AG04450 (cell line): ENCODE data around the gene SNRPE. TPM values are rescaled to one million over a fixed set of nuclear protein-coding genes. Genes with fewer than 3 reads are reported as not detected.

Source experiments
- CTCF ChIA-PET: fragments of 300-600, 350-600 bp; formaldehyde crosslinking; extraction: SDS; loops from one replicate; lab custom pipeline; 2022; ENCODE audit warnings: antibody characterized with exemption, inconsistent platforms; lab: Charles Lee
- POLR2A ChIA-PET: fragments of 350-600 bp; formaldehyde crosslinking; extraction: SDS; loops from one replicate; lab custom pipeline; 2021; ENCODE audit warnings: antibody characterized with exemption, inconsistent platforms; lab: Yijun Ruan, JAX
- DNase-seq: peaks from one replicate; pipeline ENCODE4 v3.0.0-alpha.2; 2011; ENCODE audit warnings: low read depth, low spot score
- H3K27ac ChIP-seq: one replicate; pipeline ENCODE4 v1.5.1; 2012; ENCODE audit warnings: low read depth, low read length, control low read depth
- H3K27me3 ChIP-seq: one replicate; pipeline ENCODE4 v1.6.0; 2012; ENCODE audit warnings: low read length; ENCODE audit not compliant: control insufficient read depth, insufficient read depth
- H3K4me3 ChIP-seq: 2 replicates; pipeline ENCODE4 v1.5.1; 2011; ENCODE audit warnings: mild to moderate bottlenecking, low read depth, low read length, control low read depth
- H3K9me3 ChIP-seq: 2 replicates; pipeline ENCODE4 v1.5.1; 2012; ENCODE audit warnings: low read length; ENCODE audit not compliant: control insufficient read depth, insufficient read depth
- CTCF ChIP-seq: IDR thresholded peaks from 2 replicates; pipeline ENCODE4 v1.5.1; 2011; ENCODE audit warnings: low read depth, low read length, control low read depth, inconsistent platforms
- polyA plus RNA-seq: library from polyadenylated mRNA; depleted of rRNA; stranded (reverse); fragments of >200 nt; gene quantifications from 2 replicates; pipeline ENCODE4 v1.2.3, GENCODE V29; 2011

The SNRPE gene
- polyA plus RNA-seq, 1 experiment = 278 TPM

- Histone ChIP-seq H3K9me3 (no peaks in the 10 kb centered on the region), H3K4me3 (no peak overlapping the region), H3K27ac (no peak overlapping the region), H3K27me3 (no peaks in the 10 kb centered on the region)
- TF ChIP-seq CTCF = peak; percentile 99
- CTCF ChIA-PET = interaction anchor here (0.5 to 17.7 kb wide), 67 partner anchors 9 to 632 kb away, joined by 3 to 479 read pairs (median 4); partner anchors contain the start of genes GOLT1A, PLEKHA6 and SOX13
- DNase-seq = peak; percentile 62
- POLR2A ChIA-PET = interaction anchor here (0.6 to 1.5 kb wide), 7 partner anchors 55 to 259 kb away, joined by 3 to 5 read pairs (median 4); partner anchors contain the start of gene SOX13
Measured at GRCh38 chr1:203871114-203871880, 9.9 kb downstream of the SNRPE start.

GRCh38 chr1:203873094-203873493 lies 11.7 kb downstream of the SNRPE start:
- POLR2A ChIA-PET = interaction anchor here (1.2 kb wide), 1 partner anchor 53 kb away, joined by 4 read pairs; no protein-coding TSS in a partner anchor
- TF ChIP-seq CTCF = no peak
- Histone ChIP-seq H3K27ac (no peak overlapping the region), H3K27me3 (no peaks in the 10 kb centered on the region), H3K9me3 (no peaks in the 10 kb centered on the region), H3K4me3 (no peak overlapping the region)
- CTCF ChIA-PET = interaction anchor here (0.6 to 17.7 kb wide), 8 partner anchors 8 to 630 kb away, joined by 3 to 479 read pairs (median 4); partner anchors contain the start of gene SOX13
- no peak for DNase-seq

- no peak overlapping the region for H3K27ac ChIP-seq
- CTCF ChIA-PET = no interaction called here
- no peaks in the 10 kb centered on the region for H3K9me3 ChIP-seq
- no peak for DNase-seq
- H3K27me3 ChIP-seq = no peaks in the 10 kb centered on the region
- no peak overlapping the region for H3K4me3 ChIP-seq
- TF ChIP-seq CTCF = no peak
- POLR2A ChIA-PET = no interaction called here
Measured at GRCh38 chr1:203878422-203878821, 17.0 kb downstream of the SNRPE start.

- no peak for TF ChIP-seq CTCF
- ChIA-PET CTCF (interaction anchor here (1.1 to 2.8 kb wide), 2 partner anchors 8 to 10 kb away, joined by 4 to 25 read pairs; no protein-coding TSS in a partner anchor), POLR2A (interaction anchor here (0.6 kb wide), 2 partner anchors 10 to 45 kb away, joined by 3 to 4 read pairs; no protein-coding TSS in a partner anchor)
Measured at GRCh38 chr1:203880606-203881005, 19.2 kb downstream of the SNRPE start.

GRCh38 chr1:203888807-203889251 lies 27.4 kb downstream of the SNRPE start:
- DNase-seq = no peak
- POLR2A ChIA-PET = no interaction called here
- Histone ChIP-seq H3K9me3 (0 out of 2 replicates have a peak, but pooled peaks cover 2% of the 10 kb centered on the region), H3K4me3 (no peak overlapping the region), H3K27me3 (no peaks in the 10 kb centered on the region), H3K27ac (peak overlapping the region; percentile 53)
- TF ChIP-seq CTCF = no peak
- CTCF ChIA-PET = interaction anchor here (1.0 to 2.9 kb wide), 3 partner anchors 17 to 510 kb away, joined by 3 to 14 read pairs (median 3); partner anchors contain the start of gene SNRPE

More at GRCh38 chr1:203880606-203881005, 19.2 kb downstream of the SNRPE start:
- no peaks in the 10 kb centered on the region for H3K27me3 ChIP-seq
- no peak overlapping the region for H3K27ac ChIP-seq
- H3K9me3 ChIP-seq = no peaks in the 10 kb centered on the region
- DNase-seq = no peak
- no peak overlapping the region for H3K4me3 ChIP-seq
